ENCODE results near the gene CCN5.

The CCN5 gene

GRCh38 chr20:44717986-44718385 is 2.8 kb downstream of the CCN5 start:
- no peak for DNase-seq

- DNase-seq = no peak
Measured at GRCh38 chr20:44719841-44720240, 4.7 kb downstream of the CCN5 start.

- DNase-seq = no peak
Measured at GRCh38 chr20:44720621-44720996, 5.4 kb downstream of the CCN5 start.

- no peak for DNase-seq
Measured at GRCh38 chr20:44720997-44721784, 6.0 kb downstream of the CCN5 start.

- no peak for DNase-seq
Measured at GRCh38 chr20:44721785-44722054, 6.6 kb downstream of the CCN5 start.

GRCh38 chr20:44722990-44723389 is 7.8 kb downstream of the CCN5 start:
- DNase-seq = no peak

GRCh38 chr20:44723391-44723790 is 8.2 kb downstream of the CCN5 start:
- no peak for DNase-seq

- DNase-seq = no peak
Measured at GRCh38 chr20:44723798-44724362, 8.7 kb downstream of the CCN5 start.

GRCh38 chr20:44724423-44725091 is 9.4 kb downstream of the CCN5 start:
- DNase-seq = no peak

GRCh38 chr20:44725837-44726236 is 10.7 kb downstream of the CCN5 start:
- DNase-seq = no peak

GRCh38 chr20:44727039-44727438 is 11.9 kb downstream of the CCN5 start:
- no peak for DNase-seq

- no peak for DNase-seq
Measured at GRCh38 chr20:44727651-44728050, 12.5 kb downstream of the CCN5 start.

GRCh38 chr20:44728801-44729443 is 13.8 kb downstream of the CCN5 start:
- no peak for DNase-seq

- no peak for DNase-seq
Measured at GRCh38 chr20:44730441-44730840, 15.3 kb downstream of the CCN5 start.

- DNase-seq = no peak
Measured at GRCh38 chr20:44731657-44732056, 16.5 kb downstream of the CCN5 start.

GRCh38 chr20:44732327-44732726 is 17.2 kb downstream of the CCN5 start:
- no peak for DNase-seq

- DNase-seq = peak; percentile 46
Measured at GRCh38 chr20:44733341-44734069, 18.3 kb downstream of the CCN5 start.

- DNase-seq = no peak
Measured at GRCh38 chr20:44734938-44735337, 19.8 kb downstream of the CCN5 start.

GRCh38 chr20:44735816-44736169 is 20.6 kb downstream of the CCN5 start:
- DNase-seq = no peak

- DNase-seq = peak; percentile 48
Measured at GRCh38 chr20:44736170-44737021, 21.2 kb downstream of the CCN5 start.

- DNase-seq = no peak
Measured at GRCh38 chr20:44737116-44737515, 21.9 kb downstream of the CCN5 start.

- peak; percentile 29 for DNase-seq
Measured at GRCh38 chr20:44738813-44739477, 23.8 kb downstream of the CCN5 start.

All from CD4-positive, alpha-beta T cell treated with Interferon gamma for 1 hour (primary cell).